ENCODE data around the gene PDXK. TPM values are rescaled to one million over a fixed set of nuclear protein-coding genes. Genes with fewer than 3 reads are reported as not detected.
A peak's percentile ranks its signal among the peaks of the same experiment; 100 is the strongest.

The PDXK gene
- total and polyA plus RNA-seq, 3 donors from 2014 or later = 277 to 871 (median 327) TPM

- H3K36me3 ChIP-seq (ENCODE audit: low read depth, missing control alignments) = no peaks in the 10 kb centered on the region
- peak overlapping the region in 1 of 2 donors; percentile 68 for H3K4me3 ChIP-seq
- intact Hi-C loops (cut with DNase I; ENCODE audit: low total_unique reads) = no loop called here
- peak overlapping the region; percentile 93 for H3K27ac ChIP-seq
- H3K9me3 ChIP-seq = no peaks in the 10 kb centered on the region
- TF ChIP-seq POLR2A (IDR thresholded peaks at IDR 0.05) (no peak), CTCF (IDR thresholded peaks at IDR 0.05) (no peak)
- peaks cover 55% of the 10 kb centered on the region for H3K4me1 ChIP-seq
- no peak for DNase-seq
- 3 to 17% methylated on average over 6 to 7 of the region's 7 CpGs for WGBS, 2 donors
- H3K27me3 ChIP-seq = no peaks in the 10 kb centered on the region
Observed at GRCh38 chr21:43728154-43728466, 9.2 kb downstream of the PDXK start.

- 0 to 2% methylated on average over 10 to 57 of the region's 59 CpGs for WGBS, 2 donors
- Histone ChIP-seq H3K4me1 (peaks cover 61% of the 10 kb centered on the region), H3K9me3 (no peaks in the 10 kb centered on the region), H3K36me3 (ENCODE audit: low read depth, missing control alignments) (no peaks in the 10 kb centered on the region), H3K27me3 (no peaks in the 10 kb centered on the region), H3K27ac (peak overlapping the region; percentile 93), H3K4me3 (peak overlapping the region; percentile 45 to 68)
- TF ChIP-seq POLR2A (IDR thresholded peaks at IDR 0.05) (no peak), CTCF (IDR thresholded peaks at IDR 0.05) (peak in 2 of 3 experiments; percentile 22 to 53)
- intact Hi-C loops (cut with DNase I; ENCODE audit: low total_unique reads) = no loop called here
- DNase-seq = peak; percentile 98
Observed at GRCh38 chr21:43728467-43729390, 9.8 kb downstream of the PDXK start.

GRCh38 chr21:43731476-43731875 lies 12.5 kb downstream of the PDXK start:
- Histone ChIP-seq H3K27ac (peak overlapping the region; percentile 64 to 87), H3K27me3 (no peaks in the 10 kb centered on the region), H3K36me3 (ENCODE audit: low read depth, missing control alignments) (no peaks in the 10 kb centered on the region), H3K9me3 (no peaks in the 10 kb centered on the region), H3K4me3 (no peak overlapping the region), H3K4me1 (peaks cover 76% of the 10 kb centered on the region)
- intact Hi-C loops (cut with DNase I; ENCODE audit: low total_unique reads) = no loop called here
- 70 to 82% methylated on average over 6 of the region's 6 CpGs for WGBS, 2 donors
- DNase-seq = no peak
- TF ChIP-seq CTCF (IDR thresholded peaks at IDR 0.05) (no peak), POLR2A (IDR thresholded peaks at IDR 0.05) (no peak)

- 66% methylated on average over 22 to 23 of the region's 23 CpGs for WGBS, 2 donors
- Histone ChIP-seq H3K4me1 (peaks cover 75% of the 10 kb centered on the region), H3K4me3 (no peak overlapping the region), H3K9me3 (no peaks in the 10 kb centered on the region), H3K27ac (peak overlapping the region; percentile 64 to 87), H3K36me3 (ENCODE audit: low read depth, missing control alignments) (no peaks in the 10 kb centered on the region), H3K27me3 (no peaks in the 10 kb centered on the region)
- TF ChIP-seq POLR2A (IDR thresholded peaks at IDR 0.05) = no peak
- intact Hi-C loops (cut with DNase I; ENCODE audit: low total_unique reads) = no loop called here
- no peak for DNase-seq
Observed at GRCh38 chr21:43731891-43732711, 13.2 kb downstream of the PDXK start.

GRCh38 chr21:43733060-43733459 lies 14.1 kb downstream of the PDXK start:
- Histone ChIP-seq H3K27ac (peak overlapping the region; percentile 84 to 87), H3K4me1 (peaks cover 75% of the 10 kb centered on the region)
- WGBS, 2 donors = 58 to 71% methylated on average over 10 of the region's 10 CpGs

More at GRCh38 chr21:43733060-43733459, 14.1 kb downstream of the PDXK start:
- no peaks in the 10 kb centered on the region for H3K36me3 ChIP-seq (ENCODE audit: low read depth, missing control alignments)
- no peak for DNase-seq
- no peak overlapping the region for H3K4me3 ChIP-seq
- no peak for TF ChIP-seq CTCF (IDR thresholded peaks at IDR 0.05)
- TF ChIP-seq POLR2A (IDR thresholded peaks at IDR 0.05) = no peak
- intact Hi-C loops (cut with DNase I; ENCODE audit: low total_unique reads) = no loop called here
- no peaks in the 10 kb centered on the region for H3K27me3 ChIP-seq
- no peaks in the 10 kb centered on the region for H3K9me3 ChIP-seq

Data from testis (tissue), 3 donors.